Esophagus squamous epithelium (tissue), 4 donors: ENCODE results near the gene PCDHB5.
"Not testable (repeated sequence)": the region's sequence is repeated elsewhere in the genome, so short reads cannot be mapped to it uniquely, and the experiment has no call there.

Source experiments
- POLR2A ChIP-seq, 4 donors: fragments of 450-650 bp; IDR thresholded peaks; one replicate each; pipeline ENCODE4 v1.6.1; 2017; ENCODE audit warnings: antibody characterized with exemption in 4 of 4, mild to moderate bottlenecking in 4 of 4, moderate library complexity in 3 of 4
- TF ChIP-seq, protein P1 (sequence below), 6 experiments: fragments of 450-650 bp in 4 of 6; fragments of 200-600 bp in 2 of 6; sonication (generic) in 2 of 6; IDR thresholded peaks; one replicate each; pipeline ENCODE4 v1.5.1; 2016 to 2019; ENCODE audit warnings: antibody characterized with exemption in 6 of 6, mild to moderate bottlenecking in 4 of 6, moderate library complexity in 4 of 6

DNA sequence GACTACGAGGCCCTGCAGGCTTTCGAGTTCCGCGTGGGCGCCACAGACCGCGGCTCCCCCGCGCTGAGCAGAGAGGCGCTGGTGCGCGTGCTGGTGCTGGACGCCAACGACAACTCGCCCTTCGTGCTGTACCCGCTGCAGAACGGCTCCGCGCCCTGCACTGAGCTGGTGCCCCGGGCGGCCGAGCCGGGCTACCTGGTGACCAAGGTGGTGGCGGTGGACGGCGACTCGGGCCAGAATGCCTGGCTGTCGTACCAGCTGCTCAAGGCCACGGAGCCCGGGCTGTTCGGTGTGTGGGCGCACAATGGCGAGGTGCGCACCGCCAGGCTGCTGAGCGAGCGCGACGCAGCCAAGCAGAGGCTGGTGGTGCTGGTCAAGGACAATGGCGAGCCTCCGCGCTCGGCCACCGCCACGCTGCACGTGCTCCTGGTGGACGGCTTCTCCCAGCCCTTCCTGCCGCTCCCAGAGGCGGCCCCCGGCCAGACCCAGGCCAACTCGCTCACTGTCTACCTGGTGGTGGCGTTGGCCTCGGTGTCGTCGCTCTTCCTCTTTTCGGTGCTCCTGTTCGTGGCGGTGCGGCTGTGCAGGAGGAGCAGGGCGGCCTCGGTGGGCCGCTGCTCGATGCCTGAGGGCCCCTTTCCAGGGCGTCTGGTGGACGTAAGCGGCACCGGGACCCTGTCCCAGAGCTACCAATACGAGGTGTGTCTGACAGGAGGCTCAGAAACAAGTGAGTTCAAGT lies 49.3 kb downstream of the PCDHB5 start:
- TF ChIP-seq, protein P1, sequence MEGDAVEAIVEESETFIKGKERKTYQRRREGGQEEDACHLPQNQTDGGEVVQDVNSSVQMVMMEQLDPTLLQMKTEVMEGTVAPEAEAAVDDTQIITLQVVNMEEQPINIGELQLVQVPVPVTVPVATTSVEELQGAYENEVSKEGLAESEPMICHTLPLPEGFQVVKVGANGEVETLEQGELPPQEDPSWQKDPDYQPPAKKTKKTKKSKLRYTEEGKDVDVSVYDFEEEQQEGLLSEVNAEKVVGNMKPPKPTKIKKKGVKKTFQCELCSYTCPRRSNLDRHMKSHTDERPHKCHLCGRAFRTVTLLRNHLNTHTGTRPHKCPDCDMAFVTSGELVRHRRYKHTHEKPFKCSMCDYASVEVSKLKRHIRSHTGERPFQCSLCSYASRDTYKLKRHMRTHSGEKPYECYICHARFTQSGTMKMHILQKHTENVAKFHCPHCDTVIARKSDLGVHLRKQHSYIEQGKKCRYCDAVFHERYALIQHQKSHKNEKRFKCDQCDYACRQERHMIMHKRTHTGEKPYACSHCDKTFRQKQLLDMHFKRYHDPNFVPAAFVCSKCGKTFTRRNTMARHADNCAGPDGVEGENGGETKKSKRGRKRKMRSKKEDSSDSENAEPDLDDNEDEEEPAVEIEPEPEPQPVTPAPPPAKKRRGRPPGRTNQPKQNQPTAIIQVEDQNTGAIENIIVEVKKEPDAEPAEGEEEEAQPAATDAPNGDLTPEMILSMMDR (IDR thresholded peaks at IDR 0.05): not testable (repeated sequence)
- TF ChIP-seq POLR2A (IDR thresholded peaks at IDR 0.05): not testable (repeated sequence)
